HG02943 (cell line): ENCODE results near the gene UTS2R.

Source experiments
- ATAC-seq: cut with Tn5 transposase; IDR thresholded peaks from one replicate; pipeline ENCODE4 v1.9.1; 2021; ENCODE audit warnings: mild to moderate bottlenecking, low read depth, moderate library complexity; ENCODE audit not compliant: unreplicated experiment

UTS2R gene

DNA sequence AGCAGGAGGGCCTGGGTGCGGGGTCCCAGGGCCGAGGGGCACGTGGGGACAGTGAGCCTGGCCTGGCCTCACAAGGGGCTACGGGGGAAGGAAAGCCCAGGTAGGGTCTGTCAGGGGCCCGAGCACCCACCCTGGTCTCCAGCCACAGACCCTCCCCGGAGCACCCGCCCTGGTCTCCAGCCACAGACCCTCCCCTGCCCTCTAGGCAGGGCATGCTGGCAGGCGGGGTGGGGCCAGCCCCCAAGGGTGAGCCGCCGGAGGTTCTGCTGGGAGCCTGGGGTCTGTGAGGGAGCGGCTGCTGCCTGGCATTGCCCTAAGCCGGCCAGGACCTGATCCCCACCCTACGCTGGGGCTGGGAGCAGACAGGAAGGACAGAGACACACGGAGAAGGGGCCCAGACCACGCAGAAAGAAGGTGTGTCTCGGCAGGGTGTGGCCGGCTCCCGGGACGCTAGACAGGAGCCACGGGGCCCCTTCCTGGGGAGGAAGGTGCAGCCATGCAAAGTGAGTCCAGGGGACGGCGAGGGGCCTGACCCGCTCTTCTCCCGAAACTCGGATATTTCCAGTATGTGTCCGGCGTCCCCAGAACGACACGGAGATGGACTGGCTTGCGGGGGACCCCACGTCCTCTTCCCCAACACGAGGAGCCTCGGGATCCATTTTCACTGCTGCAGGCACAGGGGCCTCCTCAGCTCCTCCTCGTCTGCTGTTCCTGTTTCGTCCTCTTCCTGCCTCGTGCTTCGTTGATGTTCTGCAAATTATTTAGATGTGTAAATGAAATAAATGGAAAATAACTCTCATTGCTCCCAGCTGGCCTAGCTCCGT is 15.5 kb downstream of the UTS2R start:
- no peak for ATAC-seq

DNA sequence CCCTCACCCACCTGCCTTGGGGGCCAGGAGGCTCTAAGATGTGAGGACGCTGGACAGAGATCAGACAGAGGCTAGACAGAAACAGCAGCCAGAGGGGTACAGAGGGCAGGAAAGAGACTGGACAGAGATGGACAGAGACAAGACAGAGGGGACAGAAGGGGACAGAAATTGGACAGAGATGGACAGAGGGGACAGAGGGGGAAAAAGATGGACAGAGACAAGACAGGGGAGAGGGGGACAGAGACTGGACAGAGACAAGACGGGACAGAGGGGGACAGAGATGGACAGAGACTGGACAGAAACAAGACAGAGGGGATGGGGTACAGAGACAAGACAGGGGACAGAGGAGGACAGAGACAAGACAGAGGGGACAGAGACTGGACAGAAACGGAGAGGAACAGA is 16.1 kb downstream of the UTS2R start:
- ATAC-seq, result no peak

DNA sequence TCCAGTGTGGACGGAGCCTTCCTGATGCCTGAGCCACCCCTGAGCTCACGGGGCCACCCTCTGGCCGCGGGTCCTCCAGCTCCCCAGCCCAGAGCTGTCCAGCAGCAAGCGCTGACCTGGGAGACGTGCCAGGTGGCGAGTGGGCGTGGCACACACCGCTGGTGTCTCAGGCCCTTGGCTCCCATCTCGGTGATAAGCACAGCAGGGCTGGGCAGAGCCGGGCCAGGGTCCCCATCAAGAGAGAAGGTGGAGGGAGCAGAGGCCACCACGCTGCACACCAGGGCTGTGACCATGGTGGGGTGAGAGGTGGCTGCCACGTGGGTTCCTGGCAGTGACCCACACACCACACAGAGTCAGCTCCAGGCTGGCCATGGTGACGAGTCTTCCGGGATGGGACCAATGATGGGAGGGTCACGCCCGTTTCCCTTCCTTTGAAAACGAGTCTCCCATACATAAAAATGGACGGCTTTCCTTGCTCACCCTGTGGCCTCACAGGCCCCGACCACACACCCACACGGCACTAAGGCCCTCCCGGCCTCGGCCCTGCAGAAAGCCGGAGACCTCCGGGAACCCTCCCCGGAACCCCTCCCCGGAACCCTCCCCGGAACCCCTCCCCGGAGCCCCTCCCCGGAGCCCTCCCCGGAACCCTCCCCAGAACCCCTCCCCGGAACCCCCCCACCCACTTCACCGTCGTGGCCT is 16.8 kb downstream of the UTS2R start:
- ATAC-seq, result no peak

DNA sequence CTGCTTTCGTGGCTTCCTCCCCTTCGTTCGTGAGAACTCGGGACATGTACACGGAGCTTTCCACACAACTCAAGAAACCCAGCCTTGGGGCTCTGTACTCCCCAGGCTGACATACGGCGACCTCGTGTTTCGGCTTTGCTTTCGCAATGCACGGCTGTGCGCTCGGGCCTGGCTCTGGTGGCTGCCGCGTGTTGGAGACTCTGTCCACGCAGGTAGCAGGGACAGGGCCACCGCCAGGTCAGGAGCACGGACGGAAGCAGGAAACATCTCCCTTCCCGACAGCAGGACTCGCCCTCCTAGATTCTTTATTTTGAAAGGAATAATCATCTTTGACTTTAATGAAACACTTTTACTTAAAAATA is 17.3 kb downstream of the UTS2R start:
- no peak for ATAC-seq

DNA sequence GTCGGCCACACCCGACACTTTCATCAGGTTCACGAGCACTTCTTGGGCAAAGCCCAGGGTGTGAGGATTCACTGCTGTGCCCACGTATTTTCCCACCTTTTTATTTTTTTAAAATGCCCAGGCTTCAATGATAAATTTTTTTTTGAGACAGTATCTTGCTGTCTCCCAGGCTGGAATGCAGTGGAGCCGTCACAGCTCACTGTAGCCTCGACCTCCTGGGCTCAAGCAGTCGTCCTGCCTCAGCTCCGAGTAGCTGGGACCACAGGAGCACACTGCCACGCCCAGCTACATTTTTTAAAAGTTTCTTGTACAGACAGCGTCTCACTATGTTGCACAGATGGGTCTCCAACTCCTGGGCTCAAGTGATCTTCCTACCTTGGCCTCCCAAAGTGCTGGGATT is 17.8 kb downstream of the UTS2R start:
- ATAC-seq, result no peak

DNA sequence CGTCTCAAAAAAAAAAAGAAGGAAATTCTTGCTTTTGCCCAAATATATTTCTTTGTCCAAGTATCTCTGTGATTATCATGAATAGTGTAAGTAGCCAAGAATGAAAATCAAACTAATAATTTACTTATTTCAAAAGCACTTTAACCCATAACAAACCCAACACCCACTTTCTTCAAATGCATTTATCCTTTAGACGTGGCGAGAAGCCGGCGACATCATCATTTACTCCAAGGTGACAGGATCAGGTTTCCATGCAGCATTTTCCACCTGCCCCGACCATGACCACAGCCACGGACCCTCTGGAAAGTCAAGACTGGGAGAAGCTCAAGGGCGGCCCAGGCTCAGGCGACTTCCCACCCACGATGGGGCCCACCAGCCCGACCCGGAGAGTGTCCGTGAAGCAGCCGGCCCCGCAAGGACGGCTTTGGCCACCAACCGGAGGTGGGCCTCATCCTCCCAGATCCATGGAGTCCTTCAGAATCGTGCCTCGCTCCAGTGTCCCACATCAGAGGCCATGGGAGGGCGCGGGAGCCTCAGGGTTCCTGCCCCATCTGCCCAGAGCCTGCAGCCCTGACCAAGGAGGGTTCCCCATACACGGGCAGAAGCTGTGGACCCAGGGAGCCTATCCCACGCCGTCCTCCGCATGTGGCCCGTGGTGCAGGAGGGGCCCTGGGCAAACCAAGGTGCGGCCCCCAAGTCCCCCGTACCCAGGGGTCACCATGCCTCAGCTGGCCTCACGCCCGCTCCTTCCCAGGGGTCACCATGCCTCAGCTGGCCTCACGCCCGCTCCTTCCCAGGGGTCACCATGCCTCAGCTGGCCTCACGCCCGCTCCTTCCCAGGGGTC is 18.7 kb downstream of the UTS2R start:
- ATAC-seq, result no peak

DNA sequence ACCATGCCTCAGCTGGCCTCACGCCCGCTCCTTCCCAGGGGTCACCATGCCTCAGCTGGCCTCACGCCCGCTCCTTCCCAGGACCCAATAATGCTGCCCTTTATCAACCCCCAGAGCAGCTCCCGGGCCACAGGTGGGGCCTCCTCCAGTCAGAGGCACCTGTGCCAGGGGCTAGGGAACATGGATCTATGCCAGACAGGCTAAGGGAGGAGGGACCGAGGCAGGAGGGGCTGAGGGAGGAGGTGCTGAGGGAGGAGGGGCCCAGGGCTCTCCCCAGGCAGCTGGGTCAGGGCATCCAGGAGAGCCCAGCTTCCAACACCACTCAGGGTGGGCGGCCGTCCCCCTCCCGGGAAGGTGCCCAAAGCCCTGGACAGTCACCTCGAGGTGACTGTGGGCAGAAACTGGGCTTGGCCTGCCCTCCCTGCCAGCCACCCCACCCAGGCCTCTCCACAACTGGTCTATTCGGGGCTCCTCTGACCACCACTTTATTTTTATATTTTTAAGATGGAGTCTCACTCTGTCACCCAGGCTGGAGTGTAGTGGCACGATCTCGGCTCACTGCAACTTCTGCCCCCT is 19.4 kb downstream of the UTS2R start:
- no peak for ATAC-seq

DNA sequence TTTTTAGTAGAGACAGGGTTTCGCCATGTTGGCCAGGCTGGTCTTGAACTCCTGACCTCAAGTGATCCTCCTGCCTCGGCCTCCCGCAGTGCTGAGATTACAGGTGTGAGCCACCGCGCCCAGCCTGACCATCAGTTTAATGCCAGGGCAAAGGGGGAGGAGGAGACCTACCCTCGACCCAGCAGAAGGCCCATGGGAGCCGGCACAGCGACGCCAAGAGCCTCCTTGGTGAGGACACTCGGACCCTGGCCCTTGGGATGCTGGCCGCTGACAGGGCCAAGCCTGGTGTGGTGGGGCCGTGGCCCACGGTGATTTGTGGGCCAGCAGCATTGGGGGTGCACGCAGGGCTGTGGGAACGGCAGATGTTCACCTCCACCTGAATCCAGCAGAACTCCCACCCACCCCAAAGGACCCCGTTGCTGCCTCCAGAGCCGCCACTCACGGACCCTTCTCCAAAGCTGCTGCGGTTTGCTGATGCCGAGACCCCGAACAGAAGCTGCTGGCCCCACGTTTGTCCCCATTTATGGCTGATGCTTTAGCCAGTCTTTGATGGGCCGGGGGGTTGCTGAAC is 20.0 kb downstream of the UTS2R start:
- ATAC-seq, result no peak

DNA sequence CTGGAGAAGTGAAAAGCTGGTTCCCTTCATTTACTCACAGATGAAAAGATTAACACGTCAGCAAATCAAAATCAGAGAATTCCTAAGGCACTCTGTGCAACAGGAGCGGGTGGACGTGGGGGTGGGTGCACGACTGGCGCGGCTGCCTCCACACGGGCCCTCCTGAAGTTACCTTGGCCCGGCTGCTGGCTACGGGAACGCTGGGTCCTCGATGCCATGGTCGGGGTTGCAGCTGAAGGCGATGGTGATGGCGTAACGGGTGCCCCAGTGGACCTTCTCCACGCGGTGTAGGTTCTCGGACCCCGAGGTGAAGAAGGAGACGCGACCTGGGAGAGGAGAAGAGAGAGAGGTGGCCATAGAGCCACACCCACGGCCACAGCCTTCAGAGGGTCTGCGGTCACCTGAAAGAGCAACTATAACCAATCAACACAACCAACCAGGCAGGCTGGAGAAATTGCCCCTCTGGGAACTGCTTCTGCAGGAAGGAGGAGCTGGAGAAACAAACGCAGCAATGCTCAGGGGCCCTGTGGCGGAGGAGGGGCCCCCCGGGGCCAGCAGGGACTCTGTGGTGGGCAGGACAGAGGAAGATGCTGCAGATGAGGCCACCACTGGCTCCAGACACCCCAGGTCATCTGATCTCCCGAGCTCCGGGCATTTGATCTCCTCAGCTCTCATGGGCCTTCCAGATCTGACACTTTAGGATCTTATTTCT is 20.8 kb downstream of the UTS2R start:
- no peak for ATAC-seq

DNA sequence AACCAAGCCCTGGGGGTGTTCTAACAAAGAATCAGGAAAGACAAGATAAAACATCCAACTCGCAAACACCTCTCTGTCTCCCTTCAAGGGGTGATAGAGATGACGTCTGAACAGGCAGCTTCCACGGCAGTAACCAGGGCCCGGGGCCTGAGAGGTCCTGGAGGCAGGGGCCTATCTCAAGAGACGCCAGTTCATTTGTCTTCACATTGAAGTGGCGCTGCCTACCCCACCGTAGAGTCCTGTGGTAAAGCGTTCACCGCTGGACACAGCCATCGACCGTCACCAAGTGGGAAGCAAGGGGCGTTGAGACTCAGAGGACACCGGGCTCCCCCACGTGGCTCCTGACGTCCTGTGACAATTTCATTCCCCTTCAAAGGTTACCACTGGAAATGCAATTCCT is 21.4 kb downstream of the UTS2R start:
- ATAC-seq, result no peak

DNA sequence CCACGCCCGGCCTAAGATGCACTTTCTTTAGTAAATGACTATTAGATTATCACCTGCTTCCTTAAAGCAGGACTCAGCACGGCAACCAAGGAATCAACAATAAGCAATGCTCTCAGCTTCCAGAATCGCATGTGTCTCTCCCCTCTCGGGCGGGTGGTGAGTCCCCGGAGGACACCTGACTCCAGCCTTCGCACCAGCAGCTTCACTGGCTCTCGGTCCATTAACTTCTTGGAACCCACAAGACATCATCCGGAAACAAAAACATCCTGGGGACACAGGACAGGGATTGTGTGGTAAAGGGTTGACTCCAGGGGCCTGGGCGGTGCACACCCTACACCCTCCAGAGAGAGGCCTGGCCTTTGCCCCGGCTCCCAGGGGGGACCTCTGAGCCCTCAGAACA is 22.7 kb downstream of the UTS2R start:
- ATAC-seq, result no peak

DNA sequence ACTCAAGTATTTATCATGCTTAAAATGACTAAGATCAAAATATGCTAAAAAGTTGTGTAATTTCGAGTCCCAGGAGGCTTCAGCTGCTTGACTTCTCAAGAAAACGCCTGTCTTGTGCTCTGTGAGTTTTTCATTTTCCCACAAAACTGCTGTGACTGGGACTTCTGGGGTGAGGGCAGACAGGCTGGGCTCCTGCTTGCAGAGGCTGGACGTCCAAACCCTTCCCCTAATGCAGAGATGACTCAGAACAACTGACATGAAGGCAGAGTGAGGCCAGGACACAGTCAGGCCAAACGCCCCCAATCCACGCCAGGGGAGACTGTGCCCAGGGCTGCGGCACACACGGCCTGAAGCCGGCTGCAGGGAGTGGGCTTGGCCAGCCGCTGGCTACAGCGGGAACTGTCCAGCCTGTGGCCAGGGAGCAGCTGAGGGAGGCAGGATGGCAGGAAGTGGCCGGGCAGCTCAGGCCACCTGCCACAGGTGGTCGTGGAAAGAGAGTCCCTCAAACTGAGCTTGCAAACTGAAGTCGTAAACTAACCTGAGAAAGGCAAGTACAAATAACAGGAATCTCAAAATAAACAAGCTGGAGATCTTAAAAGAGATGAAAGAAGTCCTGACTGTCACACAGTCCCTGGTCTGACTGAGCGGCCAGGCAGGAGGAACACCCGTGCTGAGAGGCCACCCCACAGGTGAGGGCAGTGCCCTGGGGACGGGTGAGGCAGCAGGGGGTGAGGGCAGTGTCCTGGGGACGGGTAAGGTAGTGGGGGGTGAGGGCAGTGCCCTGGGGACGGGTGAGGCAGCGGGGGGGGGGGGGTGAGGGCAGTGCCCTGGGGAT is 25.3 kb downstream of the UTS2R start:
- ATAC-seq, result no peak

DNA sequence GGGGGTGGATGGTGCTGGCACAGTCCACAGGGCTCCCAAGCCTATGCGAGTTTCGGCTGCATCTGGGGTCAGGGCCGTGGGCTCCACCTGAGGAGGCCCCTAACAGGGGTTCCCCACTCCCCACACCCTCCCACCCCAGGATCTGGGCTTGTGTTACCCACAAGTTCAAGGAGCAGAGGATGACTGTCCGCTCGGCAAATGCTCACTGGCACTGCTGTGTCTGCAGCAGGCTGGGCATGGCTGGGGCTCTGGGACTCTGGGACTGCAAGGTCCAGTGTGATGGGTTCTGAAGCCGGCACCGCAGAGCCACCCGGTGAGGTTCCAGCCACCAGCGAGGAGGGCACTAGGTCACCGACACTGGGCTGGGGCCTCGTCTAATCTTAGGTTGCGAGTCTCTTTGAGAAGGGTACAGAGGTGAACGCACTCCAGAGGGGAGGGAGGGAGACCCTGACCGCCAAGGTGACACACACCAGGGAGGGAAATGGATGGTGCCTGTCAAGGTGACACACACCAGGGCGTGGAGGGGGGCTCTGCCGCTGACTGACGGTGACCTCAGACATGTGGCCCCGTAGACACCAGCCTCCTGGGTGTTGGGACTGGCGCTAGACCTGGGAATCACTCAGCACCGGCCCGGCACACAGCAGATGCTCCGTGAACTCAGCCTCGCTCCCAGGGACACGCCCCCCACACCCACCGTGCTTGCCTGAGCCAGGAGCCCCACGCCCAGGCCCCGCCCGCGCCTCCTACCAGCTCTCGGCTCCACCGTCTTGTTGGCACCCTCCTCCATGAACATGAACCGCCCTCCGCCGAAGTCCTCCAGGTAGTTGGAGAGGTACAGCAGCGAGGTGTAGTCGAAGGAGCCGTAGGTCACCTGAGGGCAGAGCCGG is 26.1 kb downstream of the UTS2R start:
- no peak for ATAC-seq

DNA sequence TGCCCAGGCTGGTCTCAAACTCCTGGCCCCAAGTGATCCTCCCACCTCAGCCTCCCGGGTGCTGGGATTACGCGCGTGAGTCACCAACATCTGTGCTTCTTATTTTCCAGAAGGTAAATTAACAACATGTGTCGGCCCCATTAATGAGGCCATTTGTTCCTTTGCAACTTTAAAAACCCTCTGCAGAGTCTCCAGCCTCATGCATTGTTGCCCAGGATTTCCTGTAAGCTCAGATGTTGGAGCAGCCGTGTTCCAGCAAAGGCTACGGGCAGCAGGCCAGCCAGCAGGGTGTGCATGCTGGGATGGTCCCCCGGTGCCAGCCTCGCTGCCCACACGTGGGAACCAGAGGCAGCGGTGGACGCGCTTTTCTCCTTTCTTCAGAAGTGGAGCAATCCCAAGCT is 27.5 kb downstream of the UTS2R start:
- no peak for ATAC-seq

DNA sequence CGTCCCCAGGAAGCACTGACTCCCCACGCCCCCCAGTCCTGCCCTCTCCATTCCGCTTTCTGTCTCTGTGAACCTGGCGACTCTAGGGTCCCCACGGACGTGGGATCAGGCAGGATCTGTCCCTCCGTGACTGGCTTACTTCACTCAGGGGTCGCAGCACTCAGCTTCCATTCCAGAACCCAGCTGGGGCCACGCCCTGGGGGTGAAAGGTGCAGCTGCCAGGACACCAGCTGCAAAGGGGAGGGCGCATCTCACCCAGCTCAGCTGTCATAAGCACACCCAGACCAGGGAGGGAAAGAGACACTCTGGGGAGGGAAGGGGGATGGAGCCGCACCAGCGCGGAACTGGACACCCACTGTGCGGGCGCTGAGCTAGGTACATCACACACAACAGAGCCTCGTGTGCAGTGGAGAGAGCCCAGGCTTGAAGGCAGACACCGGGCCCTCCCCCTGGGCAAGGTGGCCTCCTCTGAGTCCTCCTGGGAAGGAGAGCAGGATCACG is 28.1 kb downstream of the UTS2R start:
- ATAC-seq, result no peak

DNA sequence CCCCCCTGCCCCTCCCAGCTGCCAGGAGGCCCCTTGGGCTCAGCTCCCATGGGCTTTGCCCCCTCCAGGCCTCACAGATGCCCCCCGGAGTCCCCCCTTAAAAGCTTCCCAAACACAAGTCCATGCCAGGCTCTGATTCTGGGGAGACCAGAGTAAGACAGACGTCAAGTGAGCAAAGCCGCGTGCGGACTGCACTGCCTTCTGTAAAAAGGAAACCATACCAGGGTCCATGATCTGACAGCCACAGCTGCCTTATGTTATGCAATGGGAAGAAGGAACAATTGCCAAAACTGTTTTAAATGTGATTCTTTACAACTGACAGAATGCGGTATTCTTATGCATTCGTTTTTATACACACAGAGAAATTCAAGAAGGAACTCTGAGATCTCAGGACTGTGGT is 28.6 kb downstream of the UTS2R start:
- no peak for ATAC-seq

DNA sequence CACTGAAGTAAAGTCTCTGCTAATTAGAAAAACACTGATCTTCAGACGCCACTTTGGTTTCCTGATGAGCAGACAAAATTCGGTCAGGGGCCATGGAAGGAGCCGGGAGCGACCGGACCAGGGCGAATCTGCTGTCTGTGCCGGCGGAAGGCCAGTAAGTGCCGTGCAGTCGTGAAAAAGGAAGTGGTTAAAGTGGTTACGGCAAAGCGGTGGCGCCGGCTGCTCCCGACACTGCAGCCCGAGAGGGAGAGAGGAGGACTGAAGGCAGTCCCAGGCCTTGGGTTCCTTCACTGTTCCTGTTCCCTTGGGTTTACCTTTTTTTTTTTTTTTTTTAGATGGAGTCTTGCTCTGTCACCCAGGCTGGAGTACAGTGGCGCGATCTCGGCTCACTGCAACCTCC is 29.3 kb downstream of the UTS2R start:
- ATAC-seq, result no peak

DNA sequence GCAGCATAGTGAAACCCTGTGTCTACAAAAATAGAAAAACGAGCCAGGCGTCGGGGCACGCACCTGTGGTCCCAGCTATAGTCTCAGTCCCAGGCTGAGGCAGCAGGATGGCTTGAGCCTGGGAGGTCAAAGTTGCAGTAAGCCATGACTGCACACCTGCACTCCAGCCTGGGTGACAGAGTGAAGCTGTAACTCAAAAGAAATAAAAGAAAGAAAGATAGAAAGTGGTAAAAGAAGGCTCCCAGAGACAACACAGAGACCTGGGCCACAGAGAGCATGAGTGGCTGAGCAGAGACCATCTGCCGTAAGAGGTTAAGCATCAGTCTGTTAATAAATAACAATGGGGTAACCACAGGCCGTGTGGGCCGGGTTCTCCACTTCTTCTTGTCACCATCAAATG is 31.3 kb downstream of the UTS2R start:
- peak; percentile 76 for ATAC-seq
